Activated naive CD4-positive, alpha-beta T cell treated with Interleukin-2 at 50 U/mL for 16 hours (primary cell): ENCODE results near the gene SLC16A10.
"Not testable (repeated sequence)": the region's sequence is repeated elsewhere in the genome, so short reads cannot be mapped to it uniquely, and the experiment has no call there.

ENCODE experiments used
- DNase-seq: peaks from one replicate; pipeline ENCODE4 v3.0.0-alpha.2; 2020

Gene SLC16A10

DNA sequence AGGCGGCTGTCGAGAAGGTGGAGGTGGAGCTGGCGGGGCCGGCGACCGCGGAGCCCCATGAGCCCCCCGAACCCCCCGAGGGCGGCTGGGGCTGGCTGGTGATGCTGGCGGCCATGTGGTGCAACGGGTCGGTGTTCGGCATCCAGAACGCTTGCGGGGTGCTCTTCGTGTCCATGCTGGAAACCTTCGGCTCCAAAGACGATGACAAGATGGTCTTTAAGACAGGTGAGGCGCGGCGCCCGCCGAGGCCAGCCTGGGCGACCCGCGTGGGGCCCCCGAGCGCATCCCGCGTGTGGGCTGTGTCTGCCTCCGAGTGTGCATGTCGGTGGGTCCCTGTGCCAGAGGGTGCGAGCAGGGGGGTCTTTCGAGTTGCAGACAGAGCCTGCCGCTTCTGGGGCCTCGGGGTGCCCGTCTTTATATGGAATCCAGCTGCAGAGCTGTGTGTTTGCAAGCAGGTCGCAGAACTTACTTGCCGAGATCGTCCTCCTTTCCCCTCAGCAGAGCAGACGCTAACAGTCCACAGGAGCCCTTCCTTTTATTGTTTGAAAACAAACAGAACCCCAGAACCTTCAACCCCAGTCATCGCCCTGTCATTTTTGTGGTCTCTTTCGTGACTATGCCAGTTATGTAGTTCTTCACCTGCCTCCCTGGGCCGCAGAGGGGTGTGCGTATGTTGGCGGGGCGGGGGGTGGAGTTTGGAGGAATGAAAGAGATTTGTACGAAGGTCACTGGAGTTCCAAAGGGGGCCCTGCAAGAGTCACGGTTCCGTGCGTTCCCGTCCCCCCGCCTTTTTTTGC is 766 bp downstream of the SLC16A10 start:
- peak; percentile 61 for DNase-seq

DNA sequence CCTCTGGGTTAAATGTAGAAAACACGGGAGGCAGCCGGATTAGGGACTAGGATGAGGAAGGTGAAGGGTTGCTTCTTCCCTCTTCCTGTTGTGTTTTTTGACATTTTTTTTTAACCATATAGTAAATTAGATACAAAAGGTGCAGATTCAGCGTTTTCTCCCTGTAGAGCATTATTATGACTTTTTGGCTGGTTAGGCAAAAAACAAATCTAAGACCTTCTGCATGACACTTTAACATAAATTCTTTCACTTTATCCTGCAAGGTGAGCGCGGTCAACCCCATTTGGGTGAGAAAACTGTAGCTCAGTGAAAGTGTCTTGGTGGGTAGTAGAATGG is 1.3 kb downstream of the SLC16A10 start:
- DNase-seq, result no peak

GRCh38 chr6:111090766-111091165 is 3.5 kb downstream of the SLC16A10 start:
- no peak for DNase-seq

DNA sequence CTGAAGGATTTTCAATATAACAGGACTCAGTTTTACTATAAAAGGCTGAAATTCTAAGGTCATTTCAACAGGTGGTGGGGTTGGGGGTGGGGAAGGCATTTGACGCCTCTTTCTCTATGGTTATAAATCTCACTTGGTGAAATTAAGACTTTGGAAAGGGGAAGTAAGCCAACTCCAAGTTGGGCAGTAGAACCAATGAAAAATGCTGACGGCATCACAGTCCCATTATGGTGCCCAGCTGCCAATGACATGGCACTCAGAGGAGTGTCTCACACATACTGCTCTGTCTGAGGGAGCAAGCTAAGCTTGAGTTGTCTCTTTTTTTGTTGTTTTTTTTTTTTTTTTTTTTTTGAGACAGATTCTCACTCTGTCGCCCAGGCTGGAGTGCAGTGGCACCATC is 4.7 kb downstream of the SLC16A10 start:
- no peak for DNase-seq

GRCh38 chr6:111095488-111095887 is 8.2 kb downstream of the SLC16A10 start:
- not testable (repeated sequence) for DNase-seq

GRCh38 chr6:111096246-111096645 is 8.9 kb downstream of the SLC16A10 start:
- peak; percentile 23 for DNase-seq

GRCh38 chr6:111098597-111098996 is 11.3 kb downstream of the SLC16A10 start:
- DNase-seq, result no peak

DNA sequence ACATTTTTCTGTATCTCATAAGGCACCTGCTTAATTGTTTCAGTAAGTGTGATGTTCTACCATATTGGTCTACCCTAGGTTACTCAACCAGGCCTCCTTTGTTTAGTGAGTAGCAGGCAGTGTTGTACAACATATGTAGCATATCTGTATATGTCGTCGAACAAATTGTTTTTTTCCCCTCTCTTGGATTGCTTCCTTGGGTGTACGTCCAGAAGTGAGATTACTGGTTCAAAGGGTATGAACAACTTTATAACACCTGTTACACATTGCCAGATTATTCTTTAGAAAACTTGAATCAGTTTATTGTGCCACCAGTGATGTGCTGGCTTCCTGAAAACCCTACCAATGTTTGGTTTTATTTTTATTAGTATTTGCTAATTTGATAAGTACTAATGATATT is 14.7 kb downstream of the SLC16A10 start:
- no peak for DNase-seq

- DNase-seq, result peak; percentile 15
Measured at GRCh38 chr6:111105578-111105977, 18.3 kb downstream of the SLC16A10 start.

DNA sequence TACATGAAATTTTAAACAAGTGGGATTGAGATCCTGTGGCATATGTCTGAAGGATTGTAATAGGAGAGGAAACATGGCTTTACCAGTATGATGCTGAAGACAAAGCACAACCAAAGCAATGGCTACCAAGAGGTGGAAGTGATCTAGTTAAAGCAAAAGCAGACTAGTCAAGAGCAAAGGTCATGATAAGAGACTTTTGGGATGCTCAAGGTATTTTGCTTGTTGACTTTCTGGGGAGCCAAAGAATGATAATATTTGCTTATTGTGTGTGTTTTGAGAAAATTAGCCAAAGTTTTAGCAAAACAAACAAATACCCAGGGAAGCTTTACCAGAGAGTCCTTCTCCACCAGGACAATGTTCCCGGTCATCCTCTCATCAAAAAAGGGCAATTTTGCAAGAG is 20.3 kb downstream of the SLC16A10 start:
- no peak for DNase-seq

DNA sequence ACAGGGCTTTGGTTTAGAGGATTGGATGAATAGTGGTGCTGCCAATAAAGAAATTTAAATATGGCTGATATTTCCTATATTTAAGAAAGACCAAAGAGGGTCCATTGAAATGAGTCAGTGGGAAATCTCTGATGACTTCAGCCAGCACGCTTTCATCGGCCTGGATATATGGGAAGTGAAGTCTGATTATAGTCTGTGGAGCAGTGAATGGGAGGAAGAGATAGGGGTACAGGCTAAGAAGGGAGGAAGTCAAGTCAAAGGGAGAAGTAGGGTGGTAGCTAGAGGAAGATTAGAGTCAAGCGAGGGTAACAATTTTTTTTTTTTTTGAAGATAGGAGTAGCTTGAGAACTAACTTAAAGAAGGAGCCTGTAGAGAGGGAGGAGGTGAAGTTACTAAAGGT is 22.7 kb downstream of the SLC16A10 start:
- no peak for DNase-seq

DNA sequence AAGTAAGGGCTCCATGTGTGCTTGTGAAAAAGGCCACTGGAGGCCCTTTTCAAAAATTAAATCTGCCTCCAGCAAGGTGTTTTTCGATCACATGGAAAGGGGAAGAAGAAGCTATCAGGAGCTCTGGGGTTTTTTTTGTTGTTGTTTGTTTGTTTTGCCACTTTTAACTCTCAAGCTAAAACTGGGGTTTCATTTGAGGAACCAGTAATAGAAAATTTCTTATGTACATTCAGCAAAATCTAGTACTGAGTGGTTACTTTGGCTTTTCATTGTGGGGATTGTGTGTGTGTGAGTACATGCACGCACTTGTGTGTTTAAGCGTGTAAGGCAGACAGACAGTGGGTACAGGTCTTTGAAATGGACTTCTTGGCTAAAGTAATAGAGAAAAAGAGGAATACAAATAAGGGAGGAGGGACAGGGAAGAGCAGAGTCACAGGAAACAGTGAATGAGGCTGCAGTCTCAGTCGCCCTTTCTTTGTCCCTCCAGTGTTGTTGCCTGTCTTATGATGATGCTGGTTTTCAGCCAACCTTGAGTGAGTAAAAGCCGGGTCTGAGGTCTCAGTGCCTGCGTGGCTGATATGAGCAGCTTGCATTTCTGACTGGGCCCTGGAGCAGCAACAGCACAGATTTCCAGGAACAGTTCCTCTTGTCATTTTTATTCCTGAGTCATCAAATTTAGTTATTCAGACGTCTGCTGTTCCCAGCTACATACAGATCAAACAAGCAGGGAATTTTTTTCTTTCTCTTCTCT is 26.2 kb downstream of the SLC16A10 start:
- peak; percentile 14 for DNase-seq

GRCh38 chr6:111114087-111114443 is 26.8 kb downstream of the SLC16A10 start:
- no peak for DNase-seq

- no peak for DNase-seq
Measured at GRCh38 chr6:111114482-111114881, 27.2 kb downstream of the SLC16A10 start.

DNA sequence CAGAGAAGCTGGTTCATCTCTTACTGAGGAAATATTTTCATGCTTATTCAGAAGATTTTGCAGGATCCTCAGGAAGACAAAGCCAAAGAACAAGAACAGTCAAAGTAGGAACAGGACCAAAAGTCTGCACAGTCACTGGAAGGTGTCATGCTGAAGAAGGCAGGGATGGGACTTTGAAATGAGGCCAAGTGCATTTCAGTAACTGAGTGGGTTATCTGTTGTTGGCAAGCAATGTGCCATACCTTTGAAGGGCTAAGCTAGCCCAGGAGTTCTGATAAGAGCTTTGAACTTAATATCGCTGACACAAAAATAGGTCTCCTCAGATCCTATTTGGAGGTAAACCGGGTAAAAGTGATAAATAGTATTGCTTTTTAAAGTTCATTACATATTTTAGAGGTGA is 31.5 kb downstream of the SLC16A10 start:
- DNase-seq, result no peak

GRCh38 chr6:111119571-111120329 is 32.4 kb downstream of the SLC16A10 start:
- DNase-seq, result no peak

- no peak for DNase-seq
Measured at GRCh38 chr6:111121789-111122350, 34.6 kb downstream of the SLC16A10 start.

DNA sequence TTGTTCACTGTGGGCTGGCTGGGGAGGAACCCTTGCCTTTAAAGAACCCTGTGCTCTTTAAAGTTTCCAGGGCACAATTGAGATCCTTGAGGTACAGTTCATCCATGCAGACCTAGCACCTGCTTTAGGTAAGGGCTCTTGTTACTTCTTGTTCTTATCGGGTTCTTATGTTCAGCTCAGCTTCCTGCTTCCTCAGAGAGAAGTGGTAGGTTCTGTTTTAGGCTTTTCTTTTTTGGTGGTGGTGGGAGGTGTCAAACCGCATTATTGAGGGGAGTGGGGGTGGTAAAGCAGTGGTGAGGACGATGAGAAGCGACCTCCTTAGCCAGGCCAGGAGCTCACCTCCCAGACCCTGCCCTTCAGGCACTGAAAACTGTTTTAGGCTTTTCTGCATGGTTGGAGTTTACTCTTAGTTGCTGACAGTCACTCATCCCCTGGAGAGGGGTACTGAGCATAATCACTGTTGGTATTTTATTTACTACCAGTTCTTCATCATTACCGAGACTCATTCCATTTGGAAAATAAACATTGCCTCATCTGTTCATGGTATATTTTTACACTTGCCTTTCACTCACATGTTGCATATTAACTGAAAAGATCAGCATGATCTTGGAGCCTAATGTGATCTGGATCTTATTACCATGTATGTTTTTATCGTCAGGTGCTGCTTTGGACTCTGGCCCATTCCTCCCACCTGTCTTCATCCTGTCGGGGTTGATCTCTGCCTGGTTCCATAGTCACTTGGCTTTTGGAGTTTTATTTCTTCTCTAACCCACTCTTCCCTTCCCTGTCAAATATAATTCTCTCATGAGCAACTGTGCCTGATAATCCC is 35.4 kb downstream of the SLC16A10 start:
- DNase-seq, result no peak

DNA sequence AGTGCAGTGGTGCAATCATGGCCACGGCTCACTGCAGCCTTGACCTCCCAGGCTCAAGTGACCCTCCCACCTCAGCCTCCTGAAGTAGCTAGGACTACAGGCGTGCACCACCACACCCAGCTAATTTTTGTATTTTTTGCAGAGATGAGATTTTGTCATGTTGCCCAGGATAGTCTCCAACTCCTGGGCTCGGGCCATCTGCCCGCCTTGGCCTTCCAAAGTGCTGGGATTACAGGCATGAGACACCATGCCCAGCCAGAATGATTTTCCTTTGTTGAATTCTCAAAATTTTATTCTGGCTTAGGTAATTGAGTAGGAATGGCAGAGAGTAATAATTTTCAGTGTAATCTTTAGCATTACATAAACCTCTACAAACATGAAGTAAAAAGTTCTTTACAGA is 37.1 kb downstream of the SLC16A10 start:
- no peak for DNase-seq

GRCh38 chr6:111129013-111129412 is 41.7 kb downstream of the SLC16A10 start:
- DNase-seq, result no peak

DNA sequence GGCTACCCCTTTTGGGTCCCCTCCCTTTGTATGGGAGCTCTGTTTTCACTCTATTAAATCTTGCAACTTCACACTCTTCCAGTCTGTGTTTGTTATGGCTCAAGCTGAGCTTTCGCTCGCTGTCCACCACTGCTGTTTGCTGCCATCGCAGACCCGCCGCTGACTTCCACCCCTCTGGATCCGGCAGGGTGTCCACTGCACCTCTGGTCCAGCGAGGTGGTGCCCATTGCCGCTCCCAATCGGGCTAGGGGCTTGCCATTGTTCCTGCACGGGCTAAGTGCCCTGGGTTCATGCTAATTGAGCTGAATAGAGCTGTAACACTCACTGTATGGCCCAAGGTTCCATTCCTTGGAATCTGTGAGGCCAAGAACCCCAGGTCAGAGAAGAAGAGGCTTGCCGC is 43.7 kb downstream of the SLC16A10 start:
- not testable (repeated sequence) for DNase-seq

GRCh38 chr6:111132669-111133068 is 45.4 kb downstream of the SLC16A10 start:
- not testable (repeated sequence) for DNase-seq
